GM12873 (cell line): ENCODE measurements around the gene ASTN2.

Experiments used
- CTCF ChIP-seq: IDR thresholded peaks from 2 replicates; pipeline ENCODE4 v1.5.1; 2012; ENCODE audit warnings: low read depth, mild to moderate bottlenecking, moderate library complexity, low read length, control low read depth; ENCODE audit not compliant: insufficient read depth; ENCODE audit errors: missing control alignments

The ASTN2 gene

DNA sequence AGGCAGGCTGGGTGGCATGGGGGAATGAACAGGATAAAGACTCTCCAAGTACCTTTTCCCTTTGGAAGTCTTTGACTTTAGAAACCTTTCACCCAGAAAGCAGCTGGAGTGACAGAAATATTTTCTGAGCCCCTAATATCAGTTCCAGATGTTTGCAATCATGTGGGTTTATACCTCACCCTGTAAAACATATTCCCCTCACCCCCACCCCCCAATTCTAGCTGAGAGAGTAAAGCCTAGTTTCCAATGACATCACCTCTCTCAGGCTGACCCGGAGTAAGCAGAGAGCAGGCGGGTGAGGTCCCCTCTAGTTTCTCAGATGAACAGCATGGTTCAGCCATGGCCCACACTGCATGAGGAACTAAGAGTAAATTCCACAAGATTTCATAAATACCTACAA lies 810.6 kb downstream of the ASTN2 start:
- TF ChIP-seq CTCF, result no peak

GRCh38 chr9:116599342-116599884 lies 815.4 kb downstream of the ASTN2 start:
- peak; percentile 24 for TF ChIP-seq CTCF

DNA sequence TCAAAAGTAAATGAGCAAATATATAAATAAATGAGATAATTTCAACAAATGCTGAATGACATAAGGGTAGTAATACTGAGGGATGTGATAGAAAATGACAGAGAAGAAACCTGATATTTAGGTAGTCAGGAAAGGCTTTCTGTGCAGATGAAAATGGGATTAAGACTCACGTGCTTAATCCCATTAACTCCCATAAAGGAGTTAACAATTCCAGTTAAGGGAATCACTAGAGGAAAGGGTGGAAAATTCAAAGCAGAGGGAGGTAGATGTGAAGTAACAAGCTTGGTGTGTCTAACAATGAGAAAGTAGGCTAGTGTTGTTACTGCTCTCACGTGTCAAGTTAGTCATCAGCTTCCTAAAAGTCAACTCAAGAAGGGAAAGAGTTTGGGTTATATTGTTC lies 818.2 kb downstream of the ASTN2 start:
- no peak for TF ChIP-seq CTCF

GRCh38 chr9:116594547-116594946 lies 820.3 kb downstream of the ASTN2 start:
- no peak for TF ChIP-seq CTCF

- no peak for TF ChIP-seq CTCF
Measured at GRCh38 chr9:116592970-116593369, 821.9 kb downstream of the ASTN2 start.

GRCh38 chr9:116589392-116590354 lies 825.2 kb downstream of the ASTN2 start:
- peak; percentile 72 for TF ChIP-seq CTCF

DNA sequence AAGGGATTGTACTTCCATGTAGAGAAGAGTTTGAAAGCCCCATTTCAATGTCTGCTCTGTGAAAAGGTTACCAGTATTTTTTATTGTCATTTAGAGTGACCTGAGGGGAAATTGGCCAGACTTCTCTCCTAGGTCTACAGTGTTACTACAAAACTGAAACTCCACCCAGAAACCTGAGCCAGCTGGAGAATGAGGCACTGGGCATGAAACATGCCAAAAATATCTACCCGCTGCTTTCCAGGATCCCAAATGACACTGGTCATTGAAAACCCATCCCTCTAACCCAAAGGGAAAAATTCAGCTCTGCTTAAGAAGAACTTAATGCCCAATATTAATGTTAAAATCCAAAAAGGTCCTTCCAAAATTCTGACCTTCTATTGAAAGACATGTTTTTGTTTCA lies 826.9 kb downstream of the ASTN2 start:
- TF ChIP-seq CTCF, result no peak
